ENCODE measurements around the gene CCDC188. TPM values are rescaled to one million over a fixed set of nuclear protein-coding genes. Genes with fewer than 3 reads are reported as not detected.

The CCDC188 gene
- total and polyA plus RNA-seq, 9 of the 15 experiments (the other 6 are each of a cell fraction or from before 2014, with no cell fraction given): not detected

DNA sequence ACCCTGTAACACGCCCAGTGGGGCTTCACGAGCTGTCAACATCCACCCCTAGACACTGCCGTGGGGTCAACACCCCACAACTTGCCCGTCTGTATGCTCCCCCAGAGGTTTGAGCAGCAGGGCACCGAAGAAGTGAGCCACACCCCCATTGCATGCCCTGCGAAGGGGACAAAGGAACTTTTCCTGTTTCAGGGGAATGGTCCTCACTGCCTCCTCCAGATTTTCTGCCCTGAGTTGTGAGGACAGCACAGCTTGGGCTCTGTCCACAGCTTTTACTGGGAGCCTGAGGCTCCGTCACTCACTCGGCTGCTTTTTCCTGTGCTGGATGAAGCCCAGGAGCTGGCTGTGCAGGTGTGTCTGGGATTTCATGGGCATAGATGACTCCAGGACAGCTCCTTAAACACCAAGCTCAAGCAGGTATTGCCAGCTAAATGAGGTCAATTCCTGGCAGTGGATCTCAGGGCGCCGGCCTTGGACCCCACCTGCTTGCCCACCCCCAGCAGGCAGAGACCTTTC lies 40.2 kb upstream of the CCDC188 start (continued):
- TF ChIP-seq CHD4 (IDR thresholded peaks at IDR 0.05; ENCODE audit: insufficient read depth, insufficient replicate concordance, low read depth, low read length, poor library complexity, severe bottlenecking) (no peak), ZNF282 (CRISPR knock-in tag; IDR thresholded peaks at IDR 0.05) (peak; percentile 83; the same call in 1 of the 2 replicates)

DNA sequence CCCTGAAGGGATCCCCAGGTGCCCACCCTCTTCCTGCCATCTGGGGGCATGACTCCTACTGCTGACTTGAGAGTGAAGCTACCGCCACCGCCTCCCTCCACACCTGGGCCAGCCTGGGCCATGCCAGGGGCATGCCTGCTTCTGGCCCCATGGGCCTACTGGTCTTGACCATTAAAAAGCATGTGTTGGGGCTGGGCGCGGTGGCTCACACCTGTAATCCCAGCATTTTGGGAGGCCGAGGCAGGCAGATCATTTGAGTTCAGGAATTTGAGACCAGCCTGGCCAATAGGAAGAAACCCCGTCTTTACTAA lies 37.7 kb upstream of the CCDC188 start:
- CTCF ChIA-PET (ENCODE audit: low intra/inter-chr PET ratio): no interaction called here
- ATAC-seq: no peak
- no peak for TF ChIP-seq ESRRB (CRISPR knock-in tag; IDR thresholded peaks at IDR 0.05; ENCODE audit: borderline replicate concordance)
- TF ChIP-seq, protein P1, sequence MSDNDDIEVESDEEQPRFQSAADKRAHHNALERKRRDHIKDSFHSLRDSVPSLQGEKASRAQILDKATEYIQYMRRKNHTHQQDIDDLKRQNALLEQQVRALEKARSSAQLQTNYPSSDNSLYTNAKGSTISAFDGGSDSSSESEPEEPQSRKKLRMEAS (CRISPR knock-in tag; IDR thresholded peaks at IDR 0.05): peak; percentile 51; the same call in 1 of the 2 replicates
- no peak for TF ChIP-seq NFRKB (IDR thresholded peaks at IDR 0.05; ENCODE audit: low read depth)
- no peak for TF ChIP-seq MTF1 (CRISPR knock-in tag; IDR thresholded peaks at IDR 0.05; ENCODE audit: borderline replicate concordance)
- no peak for TF ChIP-seq OTX1 (CRISPR knock-in tag; IDR thresholded peaks at IDR 0.05)
- no peak for TF ChIP-seq NBN (IDR thresholded peaks at IDR 0.05; ENCODE audit: low read depth)
- no peak for TF ChIP-seq TEAD2 (tag; IDR thresholded peaks at IDR 0.05)
- TF ChIP-seq, protein P2, sequence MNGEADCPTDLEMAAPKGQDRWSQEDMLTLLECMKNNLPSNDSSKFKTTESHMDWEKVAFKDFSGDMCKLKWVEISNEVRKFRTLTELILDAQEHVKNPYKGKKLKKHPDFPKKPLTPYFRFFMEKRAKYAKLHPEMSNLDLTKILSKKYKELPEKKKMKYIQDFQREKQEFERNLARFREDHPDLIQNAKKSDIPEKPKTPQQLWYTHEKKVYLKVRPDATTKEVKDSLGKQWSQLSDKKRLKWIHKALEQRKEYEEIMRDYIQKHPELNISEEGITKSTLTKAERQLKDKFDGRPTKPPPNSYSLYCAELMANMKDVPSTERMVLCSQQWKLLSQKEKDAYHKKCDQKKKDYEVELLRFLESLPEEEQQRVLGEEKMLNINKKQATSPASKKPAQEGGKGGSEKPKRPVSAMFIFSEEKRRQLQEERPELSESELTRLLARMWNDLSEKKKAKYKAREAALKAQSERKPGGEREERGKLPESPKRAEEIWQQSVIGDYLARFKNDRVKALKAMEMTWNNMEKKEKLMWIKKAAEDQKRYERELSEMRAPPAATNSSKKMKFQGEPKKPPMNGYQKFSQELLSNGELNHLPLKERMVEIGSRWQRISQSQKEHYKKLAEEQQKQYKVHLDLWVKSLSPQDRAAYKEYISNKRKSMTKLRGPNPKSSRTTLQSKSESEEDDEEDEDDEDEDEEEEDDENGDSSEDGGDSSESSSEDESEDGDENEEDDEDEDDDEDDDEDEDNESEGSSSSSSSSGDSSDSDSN (IDR thresholded peaks at IDR 0.05; ENCODE audit: borderline replicate concordance in 1 of 2, low read depth in 2 of 2, low read length in 2 of 2): no peak
- TF ChIP-seq, protein P3, sequence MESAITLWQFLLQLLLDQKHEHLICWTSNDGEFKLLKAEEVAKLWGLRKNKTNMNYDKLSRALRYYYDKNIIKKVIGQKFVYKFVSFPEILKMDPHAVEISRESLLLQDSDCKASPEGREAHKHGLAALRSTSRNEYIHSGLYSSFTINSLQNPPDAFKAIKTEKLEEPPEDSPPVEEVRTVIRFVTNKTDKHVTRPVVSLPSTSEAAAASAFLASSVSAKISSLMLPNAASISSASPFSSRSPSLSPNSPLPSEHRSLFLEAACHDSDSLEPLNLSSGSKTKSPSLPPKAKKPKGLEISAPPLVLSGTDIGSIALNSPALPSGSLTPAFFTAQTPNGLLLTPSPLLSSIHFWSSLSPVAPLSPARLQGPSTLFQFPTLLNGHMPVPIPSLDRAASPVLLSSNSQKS (CRISPR knock-in tag; IDR thresholded peaks at IDR 0.05): no peak
- TF ChIP-seq, protein P4, sequence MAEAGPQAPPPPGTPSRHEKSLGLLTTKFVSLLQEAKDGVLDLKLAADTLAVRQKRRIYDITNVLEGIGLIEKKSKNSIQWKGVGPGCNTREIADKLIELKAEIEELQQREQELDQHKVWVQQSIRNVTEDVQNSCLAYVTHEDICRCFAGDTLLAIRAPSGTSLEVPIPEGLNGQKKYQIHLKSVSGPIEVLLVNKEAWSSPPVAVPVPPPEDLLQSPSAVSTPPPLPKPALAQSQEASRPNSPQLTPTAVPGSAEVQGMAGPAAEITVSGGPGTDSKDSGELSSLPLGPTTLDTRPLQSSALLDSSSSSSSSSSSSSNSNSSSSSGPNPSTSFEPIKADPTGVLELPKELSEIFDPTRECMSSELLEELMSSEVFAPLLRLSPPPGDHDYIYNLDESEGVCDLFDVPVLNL (CRISPR knock-in tag; IDR thresholded peaks at IDR 0.05; ENCODE audit: low read depth): no peak
- no peak for TF ChIP-seq KHSRP (IDR thresholded peaks at IDR 0.05)
- no peak for TF ChIP-seq NCOA6 (IDR thresholded peaks at IDR 0.05)
- TF ChIP-seq CHD1 (IDR thresholded peaks at IDR 0.05; ENCODE audit: low read length): no peak
- TF ChIP-seq ZBTB8A (IDR thresholded peaks at IDR 0.05; ENCODE audit: partially characterized antibody): no peak

More for the DNA sequence above, 37.7 kb upstream of the CCDC188 start:
- peaks cover 3% of the 10 kb centered on the region for H3K9me1 ChIP-seq (ENCODE audit: control insufficient read depth, insufficient read depth, low read length)
- 24% methylated on average over 6 of the region's 6 CpGs for WGBS (ENCODE audit: insufficient coverage, low coverage, missing lambda C conversion rate)
- BruUV-seq (replicated peaks): no TSS peak
- peaks cover 0 to 35% of the 10 kb centered on the region in 2 experiments; a peak in 2 of 5 replicates for H3K4me1 ChIP-seq (replicated peaks in 1 of 2; ENCODE audit: control insufficient read depth in 2 of 2, insufficient read depth in 2 of 2, low read length in 2 of 2)
- no peaks in the 10 kb centered on the region for H3K9me3 ChIP-seq (replicated peaks; ENCODE audit: control insufficient read depth, insufficient read depth, low read depth, low read length)
- intact Hi-C loops (cut with micrococcal nuclease) (no loop called here), in situ Hi-C loops (cut with MboI) (no loop called here)
- H3K27me3 ChIP-seq (ENCODE audit: control insufficient read depth in 2 of 2, insufficient read depth in 2 of 2, low read length in 2 of 2): peaks cover 35 to 67% of the 10 kb centered on the region in 2 experiments; a peak in 4 of 5 replicates
- no peak for DNase-seq (ENCODE audit: extremely low read depth in 1 of 4, low spot score in 3 of 4)
- H3K4me2 ChIP-seq (ENCODE audit: insufficient read depth, low read length): no peak overlapping the region
- H3K4me3 ChIP-seq: no peak overlapping the region
- H2AFZ ChIP-seq (ENCODE audit: low read depth, low read length): no peak overlapping the region
- no peak overlapping the region for H3K27ac ChIP-seq (ENCODE audit: extremely low read depth, low read depth, low read length)
- POLR2A ChIA-PET: interaction anchor here (0.7 to 3.6 kb wide), 5 partner anchors 9 to 33 kb away, joined by 3 to 14 read pairs (median 4); no protein-coding TSS in a partner anchor
- FAIRE-seq: no peak
- peak overlapping the region in 1 of 2 experiments; percentile 27; a peak in 2 of 4 replicates for H3K9ac ChIP-seq (ENCODE audit: insufficient read depth in 1 of 2, low read depth in 2 of 2, low read length in 2 of 2)
- H3K36me3 ChIP-seq (ENCODE audit: control insufficient read depth, insufficient read depth, low read length): no peaks in the 10 kb centered on the region
- H4K20me1 ChIP-seq (replicated peaks; ENCODE audit: control insufficient read depth, insufficient read depth, low read length): peaks cover 43% of the 10 kb centered on the region
- H3K79me2 ChIP-seq (ENCODE audit: control insufficient read depth, insufficient read depth, low read length): no peaks in the 10 kb centered on the region
